Gastrocnemius medialis (tissue), 4 donors: ENCODE results near the gene GRIN2A. TPM values are rescaled to one million over a fixed set of nuclear protein-coding genes. Genes with fewer than 3 reads are reported as not detected.

Experiments used
- ATAC-seq, 2 donors: fragments of 150-250 bp; one replicate each; pipeline ENCODE4 v1.9.1; 2016
- DNase-seq, 2 donors: peaks; one replicate each; pipeline ENCODE4 v3.0.0-alpha.2; 2019
- H3K27ac ChIP-seq, 4 donors: fragments of 200-600 bp; sonication (generic); 1 replicate in 1 of 4; 2 replicates in 3 of 4; pipeline ENCODE4 v1.5.1; 2016 to 2018; ENCODE audit warnings: mild to moderate bottlenecking in 2 of 4, moderate library complexity in 1 of 4
- H3K27me3 ChIP-seq, 3 donors: fragments of 200-600 bp; sonication (generic) in 2 of 3; 1 replicate in 1 of 3; 2 replicates in 2 of 3; pipeline versions ENCODE4 v1.5.1 to v1.6.0; 2016 to 2019; ENCODE audit warnings: mild to moderate bottlenecking in 1 of 3, moderate library complexity in 1 of 3
- H3K36me3 ChIP-seq, 2 donors: fragments of 200-600 bp; sonication (generic) in 1 of 2; one replicate each; pipeline ENCODE4 v1.5.1; 2017 to 2018
- H3K4me1 ChIP-seq, 2 donors: fragments of 200-600 bp; sonication (generic) in 1 of 2; one replicate each; pipeline ENCODE4 v1.5.1; 2016 to 2017; ENCODE audit warnings: mild to moderate bottlenecking in 2 of 2
- H3K4me3 ChIP-seq, 4 donors: fragments of 200-600 bp; sonication (generic) in 3 of 4; 1 replicate in 1 of 4; 2 replicates in 3 of 4; pipeline ENCODE4 v1.5.1; 2016 to 2019; ENCODE audit warnings: mild to moderate bottlenecking in 2 of 4
- H3K9me3 ChIP-seq, 3 donors: fragments of 200-600 bp; sonication (generic) in 2 of 3; 1 replicate in 1 of 3; 2 replicates in 2 of 3; pipeline ENCODE4 v1.5.1; 2016 to 2019
- POLR2A ChIP-seq, 2 donors: fragments of 450-650 bp; IDR thresholded peaks; one replicate each; pipeline ENCODE4 v1.6.1; 2017; ENCODE audit warnings: antibody characterized with exemption in 2 of 2, mild to moderate bottlenecking in 2 of 2, moderate library complexity in 2 of 2
- in situ Hi-C, 4 donors: fragments of 200-750 bp; cut with MboI; loops; one replicate each; pipeline versions ENCODE4 v1.15.0 to v1.8.0; 2017; ENCODE audit warnings: low sequenced_read_pairs in 4 of 4
- intact Hi-C: fragments of 100-400 bp; cut with DNase I; formaldehyde crosslinking; loops from one replicate; pipeline ENCODE4 v1.15.1; 2023; ENCODE audit warnings: low total_unique reads
- total RNA-seq, 4 donors: library from RNA; depleted of rRNA; stranded (reverse); fragments of >200 nt; gene quantifications; one replicate each; pipeline versions ENCODE4 v1.1.0 to v1.2.3, GENCODE V29; 2016
- TF ChIP-seq, protein P1 (sequence below), 5 experiments: fragments of 450-650 bp in 3 of 5; fragments of 200-600 bp in 2 of 5; sonication (generic) in 2 of 5; IDR thresholded peaks in 4 of 5; conservative IDR thresholded peaks in 1 of 5; 1 replicate in 4 of 5; 2 replicates in 1 of 5; pipeline ENCODE4 v1.5.1; 2016 to 2019; ENCODE audit warnings: antibody characterized with exemption in 5 of 5, mild to moderate bottlenecking in 3 of 5, moderate library complexity in 3 of 5

Gene GRIN2A
- total RNA-seq, 4 donors from 2014 or later = 0.13 to 0.87 TPM; not detected in 2

DNA sequence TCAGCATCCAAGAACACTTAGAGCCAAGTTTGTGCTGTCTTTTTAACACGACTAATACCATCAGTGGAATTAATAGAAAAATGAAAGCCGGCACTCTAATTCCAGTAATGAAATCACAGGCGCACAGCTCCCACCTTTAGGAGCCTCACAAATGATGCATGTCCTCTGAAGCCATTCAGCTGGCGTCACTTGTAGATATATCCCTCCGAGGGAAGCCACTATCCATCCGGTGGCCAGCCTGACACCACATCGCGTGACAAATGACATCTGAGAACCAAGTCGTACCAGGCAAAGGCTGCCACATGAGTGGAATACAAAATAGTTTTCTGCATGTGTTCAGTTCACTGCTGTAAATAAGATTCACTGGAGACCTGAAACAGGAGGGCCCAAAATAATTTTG lies 205.6 kb downstream of the GRIN2A start:
- H3K27me3 ChIP-seq = no peaks in the 10 kb centered on the region
- no peak overlapping the region for H3K4me3 ChIP-seq
- TF ChIP-seq, protein P1, sequence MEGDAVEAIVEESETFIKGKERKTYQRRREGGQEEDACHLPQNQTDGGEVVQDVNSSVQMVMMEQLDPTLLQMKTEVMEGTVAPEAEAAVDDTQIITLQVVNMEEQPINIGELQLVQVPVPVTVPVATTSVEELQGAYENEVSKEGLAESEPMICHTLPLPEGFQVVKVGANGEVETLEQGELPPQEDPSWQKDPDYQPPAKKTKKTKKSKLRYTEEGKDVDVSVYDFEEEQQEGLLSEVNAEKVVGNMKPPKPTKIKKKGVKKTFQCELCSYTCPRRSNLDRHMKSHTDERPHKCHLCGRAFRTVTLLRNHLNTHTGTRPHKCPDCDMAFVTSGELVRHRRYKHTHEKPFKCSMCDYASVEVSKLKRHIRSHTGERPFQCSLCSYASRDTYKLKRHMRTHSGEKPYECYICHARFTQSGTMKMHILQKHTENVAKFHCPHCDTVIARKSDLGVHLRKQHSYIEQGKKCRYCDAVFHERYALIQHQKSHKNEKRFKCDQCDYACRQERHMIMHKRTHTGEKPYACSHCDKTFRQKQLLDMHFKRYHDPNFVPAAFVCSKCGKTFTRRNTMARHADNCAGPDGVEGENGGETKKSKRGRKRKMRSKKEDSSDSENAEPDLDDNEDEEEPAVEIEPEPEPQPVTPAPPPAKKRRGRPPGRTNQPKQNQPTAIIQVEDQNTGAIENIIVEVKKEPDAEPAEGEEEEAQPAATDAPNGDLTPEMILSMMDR (IDR thresholded peaks at IDR 0.05 in 4 of 5, conservative IDR thresholded peaks at IDR 0.05 in 1 of 5) = no peak
- no peaks in the 10 kb centered on the region for H3K9me3 ChIP-seq
- in situ Hi-C loops (no loop called here), intact Hi-C loops (no loop called here)
- H3K4me1 ChIP-seq = no peaks in the 10 kb centered on the region
- no peak overlapping the region for H3K27ac ChIP-seq
- no peaks in the 10 kb centered on the region for H3K36me3 ChIP-seq
- no peak for ATAC-seq
- DNase-seq = no peak

DNA sequence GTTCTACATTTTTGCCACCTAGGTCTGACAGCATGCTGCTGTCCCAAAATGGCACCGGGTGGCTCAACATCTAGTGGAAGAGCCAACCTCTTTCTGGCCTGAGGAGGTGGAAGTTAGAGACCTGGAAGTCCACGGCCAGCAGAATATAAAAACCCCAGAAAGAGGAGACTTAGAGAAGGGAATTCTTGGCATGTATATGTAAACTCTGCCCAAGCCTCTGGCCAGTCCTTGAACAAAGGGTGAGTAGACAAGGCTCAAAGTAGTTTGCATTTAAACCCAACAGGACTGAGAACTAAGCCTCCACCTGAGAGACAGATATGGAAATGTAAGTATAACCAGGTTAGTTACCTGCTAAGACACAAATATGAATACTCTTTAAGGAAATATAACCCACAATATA lies 210.3 kb downstream of the GRIN2A start:
- intact Hi-C loops = no loop called here
- H3K27me3 ChIP-seq = no peaks in the 10 kb centered on the region
- H3K4me1 ChIP-seq = no peaks in the 10 kb centered on the region
- no peaks in the 10 kb centered on the region for H3K9me3 ChIP-seq
- H3K27ac ChIP-seq = no peak overlapping the region
- ATAC-seq = no peak
- H3K4me3 ChIP-seq = no peak overlapping the region
- TF ChIP-seq, protein P1 (IDR thresholded peaks at IDR 0.05 in 4 of 5, conservative IDR thresholded peaks at IDR 0.05 in 1 of 5) = no peak
- no peak for TF ChIP-seq POLR2A (IDR thresholded peaks at IDR 0.05)
- H3K36me3 ChIP-seq = no peaks in the 10 kb centered on the region
- in situ Hi-C loops = no loop called here
- no peak for DNase-seq

DNA sequence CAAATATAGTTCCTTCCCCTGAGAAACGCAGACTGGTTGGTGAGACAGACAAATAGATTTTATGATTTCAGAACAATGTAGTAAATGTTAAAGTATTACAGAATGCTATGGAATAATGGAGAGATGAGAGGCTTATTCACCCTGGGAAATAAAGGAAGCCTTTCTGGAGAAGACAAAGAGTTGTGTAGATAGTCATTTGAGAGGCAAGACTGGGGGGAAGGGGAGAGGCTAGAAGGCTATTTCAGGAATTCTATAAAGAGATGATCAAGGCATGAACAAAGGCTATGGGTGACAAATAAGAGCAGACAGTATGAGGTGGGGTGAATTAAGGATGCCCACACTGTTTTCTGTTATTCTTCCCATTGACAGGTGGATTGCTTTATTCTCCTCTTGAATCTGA lies 211.4 kb downstream of the GRIN2A start:
- no peak overlapping the region for H3K27ac ChIP-seq
- H3K4me3 ChIP-seq = no peak overlapping the region
- DNase-seq (no peak), ATAC-seq (no peak)
- no peaks in the 10 kb centered on the region for H3K9me3 ChIP-seq
- no peaks in the 10 kb centered on the region for H3K36me3 ChIP-seq
- TF ChIP-seq, protein P1 (IDR thresholded peaks at IDR 0.05 in 4 of 5, conservative IDR thresholded peaks at IDR 0.05 in 1 of 5) = no peak
- no peak for TF ChIP-seq POLR2A (IDR thresholded peaks at IDR 0.05)
- no peaks in the 10 kb centered on the region for H3K4me1 ChIP-seq
- no peaks in the 10 kb centered on the region for H3K27me3 ChIP-seq
- in situ Hi-C loops (no loop called here), intact Hi-C loops (no loop called here)

DNA sequence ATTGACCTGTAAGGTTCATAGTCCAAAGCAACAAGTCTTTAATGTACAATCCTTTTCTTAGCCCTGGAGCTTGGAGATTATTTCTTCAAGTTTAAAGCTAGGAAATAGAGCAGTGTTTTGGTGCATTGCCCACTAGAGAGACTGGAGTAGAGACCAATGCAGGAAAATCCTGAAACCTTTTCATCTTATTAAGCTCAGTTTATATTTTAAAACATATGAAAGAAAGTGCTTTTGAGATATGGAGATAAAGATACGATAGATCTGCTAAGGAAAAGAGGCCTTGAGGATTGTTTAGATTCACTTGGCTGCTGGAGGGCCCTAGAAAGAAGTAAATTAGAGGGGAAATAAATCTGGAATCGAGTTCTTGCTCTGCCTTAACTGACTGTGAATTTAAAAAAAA lies 212.0 kb downstream of the GRIN2A start:
- no peaks in the 10 kb centered on the region for H3K27me3 ChIP-seq
- in situ Hi-C loops (no loop called here), intact Hi-C loops (no loop called here)
- no peaks in the 10 kb centered on the region for H3K4me1 ChIP-seq
- H3K9me3 ChIP-seq = no peaks in the 10 kb centered on the region
- no peak for ATAC-seq
- H3K36me3 ChIP-seq = no peaks in the 10 kb centered on the region
- no peak overlapping the region for H3K27ac ChIP-seq
- DNase-seq = no peak
- no peak overlapping the region for H3K4me3 ChIP-seq
- TF ChIP-seq, protein P1 (IDR thresholded peaks at IDR 0.05 in 4 of 5, conservative IDR thresholded peaks at IDR 0.05 in 1 of 5) = no peak
- TF ChIP-seq POLR2A (IDR thresholded peaks at IDR 0.05) = no peak

DNA sequence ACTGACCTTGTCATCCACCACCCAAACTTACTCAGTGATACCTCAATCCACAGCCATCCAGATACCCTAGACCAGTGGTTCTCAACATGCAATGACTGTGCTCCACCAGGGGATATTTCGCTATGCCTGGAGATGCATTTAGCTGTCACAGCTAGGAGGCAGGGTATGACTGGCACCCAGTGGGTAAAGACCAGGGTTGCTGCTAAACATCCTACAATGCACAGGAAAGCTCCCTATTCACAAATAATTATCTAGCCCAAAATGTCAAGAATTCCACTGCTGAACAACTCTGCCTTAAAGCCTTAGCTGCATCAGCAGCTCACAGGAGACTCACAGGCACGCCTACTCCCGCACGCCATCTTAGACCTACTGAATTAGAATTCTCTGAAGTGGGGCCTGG lies 212.6 kb downstream of the GRIN2A start:
- Histone ChIP-seq H3K36me3 (no peaks in the 10 kb centered on the region), H3K27me3 (no peaks in the 10 kb centered on the region), H3K4me1 (no peaks in the 10 kb centered on the region), H3K9me3 (no peaks in the 10 kb centered on the region), H3K4me3 (no peak overlapping the region), H3K27ac (no peak overlapping the region)
- ATAC-seq (no peak), DNase-seq (no peak)
- TF ChIP-seq POLR2A (IDR thresholded peaks at IDR 0.05) = no peak
- TF ChIP-seq, protein P1 (IDR thresholded peaks at IDR 0.05 in 4 of 5, conservative IDR thresholded peaks at IDR 0.05 in 1 of 5) = no peak
- in situ Hi-C loops (no loop called here), intact Hi-C loops (no loop called here)
